Renal cortical epithelial cell (primary cell): ENCODE measurements around the gene CCNY. TPM values are rescaled to one million over a fixed set of nuclear protein-coding genes. Genes with fewer than 3 reads are reported as not detected.

Experiments used
- DNase-seq: peaks from one replicate; pipeline ENCODE4 v3.0.0-alpha.2; 2011; ENCODE audit warnings: low read depth
- total RNA-seq: library from RNA; depleted of rRNA; stranded (reverse); fragments of >200 nt; gene quantifications from 2 replicates; pipeline ENCODE4 v1.2.3, GENCODE V29; 2014

CCNY gene
- total RNA-seq, 1 donor from 2014 or later, result 59.3 TPM

DNA sequence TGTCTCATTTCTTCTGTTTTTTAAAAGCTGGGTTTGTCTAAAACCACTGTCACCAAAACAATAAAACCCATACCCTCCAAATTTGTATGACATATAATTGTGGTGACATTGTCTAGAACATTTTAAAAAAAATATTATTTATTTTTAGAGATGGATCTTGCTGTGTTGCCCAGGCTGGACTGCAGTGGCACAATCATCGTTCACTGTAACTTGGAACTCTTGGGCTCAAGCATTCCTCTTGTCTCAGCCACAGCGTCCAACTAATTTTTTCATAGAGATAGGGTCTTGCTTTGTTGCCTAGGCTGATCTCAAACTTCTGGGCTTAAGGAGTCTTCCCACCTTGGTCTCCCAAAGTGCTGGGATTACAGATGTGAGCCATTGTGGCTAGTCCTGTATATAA, 116.5 kb downstream of the CCNY start:
- no peak for DNase-seq

DNA sequence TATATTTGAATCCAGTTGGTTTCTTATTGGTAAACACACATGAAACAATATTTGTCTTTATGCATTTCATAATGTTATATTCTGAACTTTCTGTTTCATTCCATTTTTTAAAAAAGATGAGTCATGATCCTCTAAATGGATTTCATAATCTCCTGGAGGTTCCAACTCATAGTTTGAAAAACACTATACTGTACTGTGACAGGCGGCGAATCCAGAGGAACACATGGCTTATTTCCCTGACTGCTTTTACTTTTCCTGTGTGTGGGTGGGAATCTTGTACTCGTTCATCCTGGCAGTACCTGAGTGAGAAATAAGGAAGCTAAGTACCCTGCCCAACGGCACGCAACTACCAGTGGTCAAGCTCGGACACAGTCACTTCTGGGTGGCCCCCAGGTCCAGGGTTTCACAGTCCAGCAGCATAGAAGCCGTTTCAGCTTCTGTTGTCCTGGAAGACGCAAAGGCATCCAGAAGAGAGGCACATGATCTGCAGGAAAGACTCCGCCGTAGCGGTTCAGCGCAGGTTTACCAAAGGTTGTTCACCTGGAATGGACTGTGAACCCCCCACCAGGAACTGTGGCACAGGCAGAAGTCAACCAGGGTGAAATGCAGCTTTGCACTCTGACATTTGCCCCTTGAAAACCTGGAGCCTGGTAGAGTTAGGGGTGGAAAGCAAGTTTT, 117.7 kb downstream of the CCNY start:
- DNase-seq, result no peak

DNA sequence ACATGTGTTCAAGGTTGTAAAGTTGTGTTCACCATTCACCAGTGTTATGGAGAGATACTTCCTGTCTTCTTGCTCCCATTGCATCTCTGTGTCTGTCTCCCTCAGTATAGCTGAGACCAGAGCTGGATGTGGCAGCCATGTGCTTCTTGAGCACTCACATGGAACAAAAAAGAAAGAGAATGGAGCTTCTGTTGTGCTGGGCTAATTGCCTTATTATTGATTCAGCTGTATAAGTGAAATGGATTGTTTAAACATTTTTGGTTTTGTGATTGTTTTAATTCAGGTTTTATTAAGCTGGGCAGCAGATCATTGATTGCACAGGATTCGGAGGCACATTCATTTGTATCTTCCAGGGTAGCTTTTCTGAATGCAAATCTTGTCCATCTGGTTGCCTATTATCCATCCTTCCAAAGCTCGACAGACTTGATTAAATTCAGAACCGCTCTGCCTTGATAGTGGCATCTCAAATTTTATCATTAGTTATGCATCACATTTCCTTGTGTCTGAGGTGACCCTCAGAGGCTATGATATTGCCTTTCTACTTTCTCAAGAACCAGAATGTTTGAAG, 119.9 kb downstream of the CCNY start:
- no peak for DNase-seq

DNA sequence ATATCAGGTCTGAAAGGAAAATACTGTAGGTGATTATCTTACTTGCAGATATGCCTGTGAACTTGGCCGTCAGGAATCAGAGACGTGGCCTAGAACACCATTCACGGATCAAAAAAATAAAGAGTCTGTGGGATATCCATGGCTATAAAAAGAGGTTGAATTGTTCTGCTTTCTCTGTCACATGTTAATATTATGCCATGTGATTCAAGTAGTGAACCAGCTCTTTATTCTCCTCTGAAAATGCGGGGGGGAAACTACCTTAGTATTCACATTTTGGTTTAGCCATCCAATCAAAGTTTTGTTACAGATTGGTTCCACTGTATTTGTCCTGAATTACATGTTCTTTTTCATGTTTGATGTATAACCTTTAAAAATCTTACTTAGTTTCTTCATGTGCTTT, 120.5 kb downstream of the CCNY start:
- no peak for DNase-seq

DNA sequence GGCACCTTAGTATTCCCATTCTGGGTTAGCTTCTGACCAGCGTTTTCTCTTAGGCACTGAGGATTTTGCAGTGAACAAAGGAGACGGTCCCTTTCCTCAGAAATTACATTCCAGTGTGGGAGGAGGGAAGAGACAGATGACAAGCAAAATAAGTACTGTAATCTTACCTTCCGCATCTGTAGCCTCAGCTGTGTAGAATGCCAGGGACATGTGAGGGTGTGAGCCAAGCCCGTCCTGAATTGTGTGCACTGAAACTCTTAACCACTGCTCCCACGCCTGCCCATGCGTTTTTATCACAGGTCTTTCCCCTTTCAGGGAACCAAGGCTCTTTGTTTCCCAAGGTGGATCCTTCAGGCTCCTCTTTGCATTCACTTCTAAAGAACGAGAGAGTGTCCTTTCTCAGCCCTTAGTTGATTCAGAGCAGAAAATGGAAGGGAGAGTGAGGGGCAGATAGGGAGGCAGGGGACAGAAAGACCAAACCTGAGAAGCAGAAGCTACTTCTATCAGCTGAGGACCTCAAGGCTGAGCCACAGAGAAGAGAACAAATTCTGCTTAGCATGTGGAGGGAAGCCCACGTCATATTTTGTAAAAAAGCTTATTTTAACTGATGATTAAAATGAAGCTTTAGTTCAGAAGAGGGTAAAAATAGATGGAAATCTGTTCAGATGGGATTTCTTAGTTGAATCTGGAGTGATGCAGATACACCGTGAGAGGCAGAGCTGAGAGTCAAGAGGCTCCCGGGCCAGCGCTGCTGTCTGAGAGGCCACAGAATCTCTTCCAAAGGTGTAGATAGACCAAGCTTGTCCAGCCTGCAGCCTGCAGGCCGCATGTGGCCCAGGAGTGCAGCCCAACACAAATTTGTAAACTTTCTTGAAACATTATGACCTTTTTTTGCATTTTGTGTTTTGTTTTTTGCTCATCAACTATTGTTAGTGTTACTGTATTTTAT, 122.5 kb downstream of the CCNY start:
- no peak for DNase-seq

DNA sequence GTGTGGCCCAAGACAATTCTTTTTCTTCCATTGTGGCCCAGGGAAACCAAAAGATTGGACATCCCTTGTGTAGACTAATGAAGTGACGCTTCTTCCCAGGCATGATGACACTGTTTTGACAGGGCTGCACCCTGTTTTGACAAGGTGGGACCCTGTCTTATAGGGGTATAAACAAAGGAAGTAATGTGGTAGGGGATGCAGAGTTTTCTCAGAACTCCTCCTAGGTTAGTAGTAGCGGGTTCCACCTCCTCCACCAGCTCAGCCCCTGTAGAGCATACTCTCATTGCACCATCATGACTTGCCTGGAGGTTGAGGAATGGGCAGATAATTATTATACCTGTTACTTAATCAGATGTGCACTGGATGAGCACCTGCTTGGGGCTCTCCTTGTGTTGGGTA, 123.1 kb downstream of the CCNY start:
- no peak for DNase-seq

GRCh38 chr10:35460852-35461460, 124.6 kb downstream of the CCNY start:
- DNase-seq, result no peak

DNA sequence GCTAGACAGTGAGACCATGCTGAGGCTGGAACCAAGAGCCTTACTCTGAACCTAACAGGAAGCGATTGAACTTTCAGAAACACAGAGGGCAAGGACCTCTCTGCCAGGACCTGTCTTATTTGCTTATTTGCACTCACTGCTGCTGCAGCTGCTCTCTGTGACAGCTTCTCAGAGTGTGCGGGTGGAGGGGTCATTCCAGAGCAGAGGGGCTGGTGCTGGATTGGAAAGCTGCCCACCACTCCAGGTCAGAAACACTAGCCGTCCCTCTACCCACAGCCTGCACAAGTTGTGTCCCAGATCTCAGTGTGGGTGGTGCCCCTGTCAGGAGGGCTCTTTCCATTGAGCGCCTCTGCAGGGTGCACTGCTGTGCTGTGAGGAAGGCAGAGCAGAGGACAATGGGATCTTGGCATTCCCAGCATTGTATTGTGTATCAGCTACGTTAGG, 126.2 kb downstream of the CCNY start:
- no peak for DNase-seq

GRCh38 chr10:35463105-35463867, 127.0 kb downstream of the CCNY start:
- no peak for DNase-seq

DNA sequence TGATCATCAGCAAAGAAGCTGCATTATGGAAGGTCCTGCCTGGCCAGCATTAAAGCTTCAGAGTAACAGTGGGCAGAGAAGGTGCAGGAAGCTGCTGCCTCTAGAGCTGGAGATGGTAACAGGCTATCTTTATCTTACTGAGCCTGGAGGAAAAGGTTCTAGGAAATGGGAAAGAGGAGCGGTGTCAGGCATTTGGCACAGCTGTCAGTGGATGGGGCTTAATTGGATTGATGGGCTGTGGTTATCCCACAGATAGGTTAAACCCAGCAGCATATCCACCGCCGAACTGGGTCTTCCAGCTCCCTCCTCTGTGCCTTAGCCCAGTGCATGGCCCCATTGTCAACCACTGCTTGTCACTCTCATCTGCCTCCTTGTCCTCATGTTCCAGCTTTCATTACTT, 127.6 kb downstream of the CCNY start:
- no peak for DNase-seq

- peak; percentile 64 for DNase-seq
Measured at GRCh38 chr10:35464825-35465456, 128.6 kb downstream of the CCNY start.

DNA sequence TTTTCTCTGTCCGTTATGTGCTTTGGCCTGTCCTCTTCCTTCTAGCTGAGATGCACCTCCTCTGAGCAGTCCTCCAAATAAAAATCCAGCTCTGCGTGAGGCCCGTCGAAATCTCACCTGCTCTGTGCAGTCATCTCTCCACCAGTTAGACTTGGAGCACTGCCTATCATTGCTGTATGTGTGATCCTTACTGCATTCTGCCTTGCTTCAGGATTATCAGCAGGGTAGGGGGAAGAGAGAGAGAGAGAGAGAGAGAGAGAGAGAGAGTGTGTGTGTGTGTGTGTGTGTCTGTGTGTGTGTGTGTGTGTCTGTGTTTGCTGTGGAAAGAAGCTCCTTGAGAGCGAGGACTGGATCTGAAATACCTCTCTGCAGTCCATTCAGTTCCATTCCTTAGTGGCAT, 129.4 kb downstream of the CCNY start:
- no peak for DNase-seq

DNA sequence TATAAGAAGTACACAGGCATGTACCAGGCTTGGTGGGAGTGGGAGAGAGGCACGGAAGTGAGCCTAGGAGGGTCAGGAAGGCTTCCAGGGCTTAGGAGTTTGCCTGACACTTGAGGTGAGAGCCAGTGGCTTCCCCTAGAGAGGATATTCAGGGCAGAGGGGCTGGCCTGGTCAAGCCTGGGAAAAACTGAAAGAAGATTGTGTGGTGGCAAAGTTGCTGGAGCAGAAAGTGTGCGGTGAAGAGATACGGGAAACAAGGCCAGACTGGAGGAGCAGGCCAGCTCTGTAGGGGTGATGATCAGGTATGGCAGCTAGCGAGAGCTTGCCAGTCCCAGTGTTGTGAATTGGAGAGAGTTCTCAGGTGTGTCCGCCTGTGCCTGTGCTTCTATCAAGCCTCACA, 129.9 kb downstream of the CCNY start:
- peak; percentile 26 for DNase-seq

DNA sequence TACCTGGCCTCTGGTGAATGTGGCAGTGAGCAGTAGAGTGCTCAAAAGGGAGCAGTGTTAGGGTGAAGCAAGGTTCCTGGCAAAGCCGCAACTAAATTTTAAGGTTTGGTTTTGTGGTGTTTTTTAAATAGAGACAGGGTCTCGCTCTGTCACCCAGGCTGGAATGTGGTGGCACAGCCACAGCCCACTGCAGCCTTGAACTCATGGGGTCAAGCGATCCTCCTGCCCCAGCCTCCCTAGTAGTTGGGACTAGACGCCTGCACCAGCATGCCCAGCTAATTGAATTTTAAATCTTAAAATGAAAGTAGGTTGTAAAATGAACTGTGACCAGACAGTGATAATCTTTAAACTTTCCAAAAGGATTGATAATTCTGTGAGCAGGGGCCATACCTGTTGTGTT, 130.4 kb downstream of the CCNY start:
- no peak for DNase-seq

DNA sequence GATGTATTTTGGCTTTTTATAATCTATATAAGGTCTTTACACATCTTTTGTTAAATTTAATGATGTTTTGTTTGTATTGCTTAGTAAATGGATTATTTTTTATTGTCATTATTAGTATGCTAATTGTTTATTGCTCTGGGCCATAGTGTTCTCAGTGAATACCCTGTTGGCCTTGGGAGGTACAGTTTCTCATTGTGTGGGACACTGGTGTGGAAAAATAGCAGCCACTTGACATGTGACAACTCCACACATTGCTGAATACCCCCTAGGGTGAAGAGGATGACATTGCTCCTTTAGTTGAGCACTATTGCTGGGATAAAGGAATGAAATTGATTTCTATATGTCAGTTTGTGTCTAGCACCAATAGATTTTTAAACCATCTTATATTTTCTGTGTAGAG, 130.9 kb downstream of the CCNY start:
- no peak for DNase-seq

GRCh38 chr10:35470248-35470924, 134.1 kb downstream of the CCNY start:
- no peak for DNase-seq

- DNase-seq, result no peak
Measured at GRCh38 chr10:35470925-35471315, 134.6 kb downstream of the CCNY start.

GRCh38 chr10:35471435-35471834, 135.1 kb downstream of the CCNY start:
- no peak for DNase-seq

- DNase-seq, result no peak
Measured at GRCh38 chr10:35480142-35480541, 143.8 kb downstream of the CCNY start.

GRCh38 chr10:35481413-35481812, 145.1 kb downstream of the CCNY start:
- DNase-seq, result no peak
